ENCODE results near the gene NFX1.

DNA sequence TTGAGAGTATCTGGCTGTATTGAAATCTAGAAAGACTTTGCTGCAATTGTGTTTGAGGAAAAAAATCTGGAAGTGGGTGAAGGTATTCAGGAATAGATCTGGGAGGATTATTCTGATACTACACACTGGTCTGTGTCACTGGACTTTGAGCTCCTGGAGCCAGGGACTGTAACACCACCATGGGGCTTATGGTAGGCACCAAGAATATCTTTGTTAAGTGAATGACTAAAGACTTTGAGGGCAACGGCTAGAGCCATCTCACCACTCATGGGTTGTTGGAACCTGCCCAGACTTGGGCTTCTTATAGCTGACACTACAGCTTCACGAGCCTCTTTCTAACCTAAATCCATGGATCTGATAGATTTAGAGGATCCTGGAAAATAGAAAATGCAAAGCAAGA is 10.2 kb downstream of the NFX1 start:
- TF ChIP-seq GATA3 (IDR thresholded peaks at IDR 0.05; ENCODE audit: low read depth, low read length): no peak
- no peak for TF ChIP-seq GATA2 (IDR thresholded peaks at IDR 0.05; ENCODE audit: low read depth, low read length)

Measured in SH-SY5Y (cell line).